IMR-90 (cell line): ENCODE data around the gene ROS1. TPM values are rescaled to one million over a fixed set of nuclear protein-coding genes. Genes with fewer than 3 reads are reported as not detected.

Experiments used
- ATAC-seq: fragments of 200-7000 bp; cut with Tn5 transposase; 2 replicates; pipeline ENCODE4 v1.9.1; 2020; ENCODE audit warnings: low read depth, mild to moderate bottlenecking, moderate library complexity
- BruUV-seq: library from RNA; stranded (reverse); fragments of 400-500 nt; replicated peaks from 2 replicates; lab custom pipeline; 2021; lab: Mats Ljungman, UMichigan
- CTCF ChIA-PET: fragments of 300-600 bp; formaldehyde crosslinking; extraction: SDS; loops from one replicate; lab custom pipeline; 2021; ENCODE audit warnings: antibody characterized with exemption; lab: Yijun Ruan, JAX
- POLR2A ChIA-PET: fragments of 300-600 bp; sonication (Branson Sonifier 250); formaldehyde crosslinking; loops from one replicate; lab custom pipeline; 2022; ENCODE audit warnings: antibody characterized with exemption; ENCODE audit not compliant: unreplicated experiment; lab: Charles Lee
- DNase-seq: peaks from one replicate; pipeline ENCODE4 v3.0.0; 2013
- H2AFZ ChIP-seq: replicated peaks from 2 replicates; pipeline ENCODE3; 2013; ENCODE audit warnings: low read length, mild to moderate bottlenecking; ENCODE audit not compliant: poor library complexity
- H2AK5ac ChIP-seq: 2 replicates; pipeline ENCODE4 v1.6.1; 2013; ENCODE audit warnings: low read depth, low read length, inconsistent platforms
- H2AK9ac ChIP-seq: replicated peaks from 2 replicates; pipeline ENCODE3; 2013; ENCODE audit warnings: mild to moderate bottlenecking, low read depth, low read length, moderate library complexity; ENCODE audit not compliant: poor library complexity
- H2BK120ac ChIP-seq: 2 replicates; pipeline ENCODE4 v1.6.1; 2013; ENCODE audit warnings: low read depth, low read length, inconsistent platforms
- H2BK15ac ChIP-seq: 3 replicates; pipeline ENCODE4 v1.6.1; 2013; ENCODE audit warnings: low read depth, low read length, inconsistent platforms
- H2BK20ac ChIP-seq: 2 replicates; pipeline ENCODE4 v1.6.1; 2013; ENCODE audit warnings: low read depth, mild to moderate bottlenecking, inconsistent platforms, low read length, moderate library complexity
- H2BK5ac ChIP-seq: 2 replicates; pipeline ENCODE4 v1.6.1; 2013; ENCODE audit warnings: mild to moderate bottlenecking, low read depth, low read length, inconsistent platforms; ENCODE audit not compliant: poor library complexity, severe bottlenecking
- H3K14ac ChIP-seq: replicated peaks from 2 replicates; pipeline ENCODE4 v1.6.1; 2013; ENCODE audit warnings: low read depth, low read length, inconsistent platforms
- H3K18ac ChIP-seq: 2 replicates; pipeline ENCODE4 v1.6.1; 2013; ENCODE audit warnings: low read depth, low read length, control low read depth
- H3K23ac ChIP-seq: 2 replicates; pipeline ENCODE4 v1.6.1; 2013; ENCODE audit warnings: low read depth, low read length, inconsistent platforms
- H3K27ac ChIP-seq: 2 replicates; pipeline ENCODE4 v1.5.1; 2013; ENCODE audit warnings: mild to moderate bottlenecking, control low read depth, low read length; ENCODE audit not compliant: insufficient read depth
- H3K27me3 ChIP-seq: 2 replicates; pipeline ENCODE4 v1.6.1; 2013; ENCODE audit warnings: low read length; ENCODE audit not compliant: control insufficient read depth, insufficient read depth
- H3K36me3 ChIP-seq: 2 replicates; pipeline ENCODE4 v1.6.1; 2013; ENCODE audit warnings: low read length, mixed read lengths; ENCODE audit not compliant: control insufficient read depth, insufficient read depth
- H3K4ac ChIP-seq: 2 replicates; pipeline ENCODE4 v1.6.1; 2013; ENCODE audit warnings: low read depth, low read length, inconsistent platforms
- H3K4me1 ChIP-seq: 2 replicates; pipeline ENCODE4 v1.6.1; 2013; ENCODE audit warnings: low read length, mixed read lengths; ENCODE audit not compliant: control insufficient read depth, insufficient read depth
- H3K4me2 ChIP-seq: 2 replicates; pipeline ENCODE4 v1.6.1; 2013; ENCODE audit warnings: low read depth, mild to moderate bottlenecking, control low read depth, low read length, moderate library complexity
- H3K4me3 ChIP-seq: 2 replicates; pipeline ENCODE4 v1.5.1; 2013; ENCODE audit warnings: low read depth, mild to moderate bottlenecking, control low read depth, low read length, moderate library complexity; ENCODE audit not compliant: insufficient read depth
- H3K56ac ChIP-seq: 2 replicates; pipeline ENCODE4 v1.6.1; 2013; ENCODE audit warnings: low read length, inconsistent platforms; ENCODE audit not compliant: insufficient read depth; ENCODE audit errors: extremely low read depth
- H3K79me1 ChIP-seq, 2 experiments: 2 replicates each; pipeline ENCODE4 v1.6.1; 2013; ENCODE audit warnings: low read length in 2 of 2, inconsistent platforms in 1 of 2, low read depth in 1 of 2
- H3K9ac ChIP-seq: 2 replicates; pipeline ENCODE4 v1.6.1; 2013; ENCODE audit warnings: low read depth, low read length, control low read depth
- H3K9me1 ChIP-seq: 2 replicates; pipeline ENCODE4 v1.6.1; 2013; ENCODE audit warnings: low read length, inconsistent platforms; ENCODE audit not compliant: insufficient read depth
- H3K9me3 ChIP-seq: 2 replicates; pipeline ENCODE4 v1.6.1; 2013; ENCODE audit warnings: low read length; ENCODE audit not compliant: control insufficient read depth, insufficient read depth
- H4K20me1 ChIP-seq: 2 replicates; pipeline ENCODE4 v1.6.1; 2013; ENCODE audit warnings: low read length, inconsistent platforms; ENCODE audit not compliant: insufficient read depth
- H4K5ac ChIP-seq: 2 replicates; pipeline ENCODE4 v1.6.1; 2013; ENCODE audit warnings: mild to moderate bottlenecking, low read depth, low read length, control low read depth
- H4K8ac ChIP-seq, 2 experiments: 2 replicates each; pipeline ENCODE4 v1.6.1; 2013; ENCODE audit warnings: low read depth in 2 of 2, low read length in 2 of 2, control low read depth in 1 of 2, inconsistent platforms in 1 of 2
- H4K91ac ChIP-seq: 2 replicates; pipeline ENCODE4 v1.6.1; 2013; ENCODE audit warnings: low read depth, low read length, inconsistent platforms; ENCODE audit not compliant: insufficient read depth
- CEBPB ChIP-seq: IDR thresholded peaks from 2 replicates; pipeline ENCODE4 v1.6.1; 2012; ENCODE audit warnings: low read depth, low read length, improper control_type of control experiment
- CHD1 ChIP-seq: IDR thresholded peaks from 2 replicates; pipeline ENCODE4 v1.6.1; 2012; ENCODE audit warnings: low read depth, low read length, improper control_type of control experiment
- FOS ChIP-seq: fragments of 150-350 bp; IDR thresholded peaks from 2 replicates; pipeline ENCODE4 v1.6.1; 2016; ENCODE audit warnings: low read depth, low read length
- MAFK ChIP-seq: IDR thresholded peaks from 2 replicates; pipeline ENCODE4 v1.6.1; 2012; ENCODE audit warnings: low read depth, low read length, improper control_type of control experiment
- NFE2L2 ChIP-seq: fragments of 150-350 bp; IDR thresholded peaks from 2 replicates; pipeline ENCODE4 v1.6.1; 2016; ENCODE audit warnings: low read depth, mild to moderate bottlenecking, low read length
- POLR2A ChIP-seq: IDR thresholded peaks from 2 replicates; pipeline ENCODE4 v1.6.1; 2012; ENCODE audit warnings: mild to moderate bottlenecking, low read depth, low read length
- RCOR1 ChIP-seq: IDR thresholded peaks from 2 replicates; pipeline ENCODE4 v1.6.1; 2012; ENCODE audit warnings: mild to moderate bottlenecking, low read length, improper control_type of control experiment; ENCODE audit not compliant: insufficient replicate concordance
- SMC3 ChIP-seq: fragments of 150-350 bp; IDR thresholded peaks from 2 replicates; pipeline ENCODE4 v1.6.1; 2016; ENCODE audit warnings: low read depth, mild to moderate bottlenecking, antibody characterized with exemption, low read length, moderate library complexity
- USF2 ChIP-seq: fragments of 150-350 bp; IDR thresholded peaks from 2 replicates; pipeline ENCODE4 v1.6.1; 2017; ENCODE audit warnings: mild to moderate bottlenecking, antibody characterized with exemption, low read length, low read depth
- WGBS, 2 experiments: methylation state at CpG; one replicate each; pipeline versions ENCODE4 v1.1.5 to v1.1.7; 2013; ENCODE audit warnings: missing lambda C conversion rate in 2 of 2; ENCODE audit not compliant: insufficient read length in 1 of 2; ENCODE audit errors: extremely low coverage in 2 of 2; 5-methylcytosine and 5-hydroxymethylcytosine counted together
- dilution Hi-C: fragments of 300-500 bp; cut with HindIII; formaldehyde crosslinking; loops from one replicate; pipeline ENCODE4 v1.14.3; 2018; ENCODE audit warnings: low sequenced_read_pairs; ENCODE audit not compliant: unreplicated experiment
- in situ Hi-C: fragments of 300-500 bp; cut with MboI; formaldehyde crosslinking; loops from 3 replicates; pipeline ENCODE4 v1.14.3; 2019; ENCODE audit warnings: low sequenced_read_pairs, inconsistent platforms, mixed read lengths
- intact Hi-C: fragments of 100-400 bp; cut with micrococcal nuclease; formaldehyde crosslinking; loops from 2 replicates; pipeline ENCODE4 v1.10.0; 2022
- polyA plus RNA-seq, 3 experiments: library from polyadenylated mRNA; depleted of rRNA; stranded (reverse); fragments of >200 nt; gene quantifications; 2 replicates each; pipeline ENCODE4 v1.2.3, GENCODE V29; 2012; ENCODE audit warnings: low replicate concordance in 1 of 3
- total RNA-seq: library from RNA; depleted of rRNA; stranded (reverse); fragments of >200 nt; gene quantifications from 2 replicates; pipeline ENCODE4 v1.2.3, GENCODE V29; 2012

Gene ROS1
- total and polyA plus RNA-seq, 2 of the 4 experiments (the other 2 are of a cell fraction): under 0.01 to 0.03 TPM

GRCh38 chr6:117328500-117328899 lies 97.2 kb downstream of the ROS1 start:
- Histone ChIP-seq H3K9me1 (no peaks in the 10 kb centered on the region; the same call in 1 of the 2 replicates), H3K79me1 (no peaks in the 10 kb centered on the region), H2BK20ac (no peak overlapping the region), H2AFZ (no peak overlapping the region), H3K4me3 (no peak overlapping the region), H4K91ac (no peak overlapping the region), H3K4me2 (no peak overlapping the region), H4K8ac (no peak overlapping the region), H3K56ac (no peak overlapping the region), H3K4me1 (no peaks in the 10 kb centered on the region), H2BK15ac (no peak overlapping the region), H3K18ac (no peak overlapping the region), H3K14ac (no peak overlapping the region), H3K27me3 (no peaks in the 10 kb centered on the region), H2AK5ac (no peak overlapping the region), H2BK120ac (no peak overlapping the region), H3K9me3 (no peaks in the 10 kb centered on the region), H3K9ac (no peak overlapping the region), H3K27ac (no peak overlapping the region), H2AK9ac (no peak overlapping the region), H4K20me1 (no peaks in the 10 kb centered on the region), H3K23ac (no peak overlapping the region), H3K36me3 (no peaks in the 10 kb centered on the region), H2BK5ac (no peak overlapping the region), H4K5ac (no peak overlapping the region), H3K4ac (no peak overlapping the region)
- intact Hi-C loops (no loop called here), dilution Hi-C loops (no loop called here), in situ Hi-C loops (no loop called here)
- WGBS, 2 experiments: 46% methylated on average over 2 of the region's 4 CpGs; no CpG with 5 or more reads in 1 of the 2 experiments
- ChIA-PET POLR2A (no interaction called here), CTCF (no interaction called here)
- BruUV-seq: no TSS peak
- no peak for TF ChIP-seq CHD1
- no peak for TF ChIP-seq USF2
- no peak for TF ChIP-seq FOS
- TF ChIP-seq MAFK: no peak
- no peak for TF ChIP-seq POLR2A
- TF ChIP-seq NFE2L2: no peak
- no peak for TF ChIP-seq RCOR1
- TF ChIP-seq SMC3: no peak
- TF ChIP-seq CEBPB: no peak
- ATAC-seq (no peak), DNase-seq (no peak)
